Neuronal stem cell (in vitro differentiated cells): ENCODE results near the gene SMIM21.

Source experiments
- DNase-seq: peaks from one replicate; pipeline ENCODE4 v3.0.0-alpha.2; 2013; ENCODE audit warnings: low spot score
- H2AFZ ChIP-seq: one replicate; pipeline ENCODE4 v1.6.1; 2013; ENCODE audit warnings: mild to moderate bottlenecking, low read length, inconsistent platforms
- H2AK5ac ChIP-seq: 2 replicates; pipeline ENCODE4 v1.6.1; 2013; ENCODE audit warnings: low read depth, mild to moderate bottlenecking, inconsistent platforms, low read length, moderate library complexity, mixed read lengths
- H2BK120ac ChIP-seq: 2 replicates; pipeline ENCODE4 v1.6.1; 2013; ENCODE audit warnings: low read depth, mild to moderate bottlenecking, inconsistent platforms, low read length, moderate library complexity, mixed read lengths
- H2BK12ac ChIP-seq: one replicate; pipeline ENCODE4 v1.6.1; 2013; ENCODE audit warnings: low read length, inconsistent platforms
- H2BK15ac ChIP-seq: 2 replicates; pipeline ENCODE4 v1.6.1; 2013; ENCODE audit warnings: mild to moderate bottlenecking, low read length, inconsistent platforms, mixed read lengths
- H2BK5ac ChIP-seq: one replicate; pipeline ENCODE4 v1.6.1; 2013; ENCODE audit warnings: inconsistent platforms, mild to moderate bottlenecking, low read length, moderate library complexity
- H3K14ac ChIP-seq: one replicate; pipeline ENCODE4 v1.6.1; 2013; ENCODE audit warnings: low read length, inconsistent platforms
- H3K18ac ChIP-seq: 2 replicates; pipeline ENCODE4 v1.6.1; 2013; ENCODE audit warnings: low read length, inconsistent platforms
- H3K23ac ChIP-seq: 2 replicates; pipeline ENCODE4 v1.6.1; 2013; ENCODE audit warnings: low read depth, mild to moderate bottlenecking, mixed read lengths, low read length, inconsistent platforms; ENCODE audit not compliant: poor library complexity
- H3K27ac ChIP-seq: replicated peaks from 3 replicates; pipeline ENCODE4 v1.5.1; 2013; ENCODE audit warnings: low read length, inconsistent platforms
- H3K27me3 ChIP-seq, 3 experiments: 2 replicates each; pipeline ENCODE4 v1.6.1; 2013; ENCODE audit warnings: low read length in 3 of 3, mild to moderate bottlenecking in 2 of 3, inconsistent platforms in 1 of 3, low read depth in 1 of 3, mixed read lengths in 1 of 3, moderate library complexity in 1 of 3; ENCODE audit not compliant: control insufficient read depth in 3 of 3, insufficient read depth in 3 of 3
- H3K36me3 ChIP-seq, 2 donors: replicated peaks in 1 of 2; 2 replicates each; pipeline ENCODE4 v1.6.1; 2013; ENCODE audit warnings: low read length in 2 of 2; ENCODE audit not compliant: control insufficient read depth in 2 of 2, insufficient read depth in 2 of 2
- H3K4ac ChIP-seq: 2 replicates; pipeline ENCODE4 v1.6.1; 2013; ENCODE audit warnings: inconsistent platforms, mild to moderate bottlenecking, low read length, moderate library complexity
- H3K4me1 ChIP-seq, 2 donors: 1 replicate in 1 of 2; 2 replicates in 1 of 2; pipeline ENCODE4 v1.6.1; 2013; ENCODE audit warnings: low read length in 2 of 2, low read depth in 1 of 2; ENCODE audit not compliant: control insufficient read depth in 2 of 2, insufficient read depth in 1 of 2
- H3K4me2 ChIP-seq: one replicate; pipeline ENCODE4 v1.6.1; 2013; ENCODE audit warnings: mild to moderate bottlenecking, low read length, inconsistent platforms; ENCODE audit not compliant: insufficient read depth, poor library complexity, severe bottlenecking
- H3K4me3 ChIP-seq, 2 donors: 2 replicates each; pipeline ENCODE4 v1.5.1; 2013; ENCODE audit warnings: low read length in 2 of 2, mild to moderate bottlenecking in 2 of 2, inconsistent platforms in 1 of 2, moderate library complexity in 1 of 2
- H3K79me1 ChIP-seq: one replicate; pipeline ENCODE4 v1.6.1; 2013; ENCODE audit warnings: low read depth, mild to moderate bottlenecking, inconsistent platforms, low read length, moderate library complexity
- H3K9ac ChIP-seq: one replicate; pipeline ENCODE4 v1.6.1; 2013; ENCODE audit warnings: mild to moderate bottlenecking, low read depth, low read length, inconsistent platforms; ENCODE audit not compliant: poor library complexity
- H3K9me3 ChIP-seq, 2 donors: replicated peaks in 1 of 2; 2 replicates each; pipeline versions ENCODE3 to v1.6.1; 2013; ENCODE audit warnings: low read length in 2 of 2, mild to moderate bottlenecking in 2 of 2, inconsistent platforms in 1 of 2, low read depth in 1 of 2, mixed read lengths in 1 of 2, moderate library complexity in 1 of 2; ENCODE audit not compliant: control insufficient read depth in 2 of 2, insufficient read depth in 1 of 2
- H4K8ac ChIP-seq: one replicate; pipeline ENCODE4 v1.6.1; 2013; ENCODE audit warnings: low read depth, mild to moderate bottlenecking, inconsistent platforms, low read length, moderate library complexity
- H4K91ac ChIP-seq: one replicate; pipeline ENCODE4 v1.6.1; 2013; ENCODE audit warnings: low read length, low read depth, mild to moderate bottlenecking, inconsistent platforms; ENCODE audit not compliant: poor library complexity
- WGBS, 2 donors: extraction: QIAGEN DNeasy Blood & Tissue Kit; methylation state at CpG; one replicate each; pipeline ENCODE4 v1.1.7; 2013; ENCODE audit warnings: missing lambda C conversion rate in 2 of 2, mixed read lengths in 1 of 2; ENCODE audit not compliant: insufficient read length in 2 of 2, insufficient replicate concordance in 1 of 2; ENCODE audit errors: extremely low coverage in 2 of 2; 5-methylcytosine and 5-hydroxymethylcytosine counted together

Gene SMIM21

DNA sequence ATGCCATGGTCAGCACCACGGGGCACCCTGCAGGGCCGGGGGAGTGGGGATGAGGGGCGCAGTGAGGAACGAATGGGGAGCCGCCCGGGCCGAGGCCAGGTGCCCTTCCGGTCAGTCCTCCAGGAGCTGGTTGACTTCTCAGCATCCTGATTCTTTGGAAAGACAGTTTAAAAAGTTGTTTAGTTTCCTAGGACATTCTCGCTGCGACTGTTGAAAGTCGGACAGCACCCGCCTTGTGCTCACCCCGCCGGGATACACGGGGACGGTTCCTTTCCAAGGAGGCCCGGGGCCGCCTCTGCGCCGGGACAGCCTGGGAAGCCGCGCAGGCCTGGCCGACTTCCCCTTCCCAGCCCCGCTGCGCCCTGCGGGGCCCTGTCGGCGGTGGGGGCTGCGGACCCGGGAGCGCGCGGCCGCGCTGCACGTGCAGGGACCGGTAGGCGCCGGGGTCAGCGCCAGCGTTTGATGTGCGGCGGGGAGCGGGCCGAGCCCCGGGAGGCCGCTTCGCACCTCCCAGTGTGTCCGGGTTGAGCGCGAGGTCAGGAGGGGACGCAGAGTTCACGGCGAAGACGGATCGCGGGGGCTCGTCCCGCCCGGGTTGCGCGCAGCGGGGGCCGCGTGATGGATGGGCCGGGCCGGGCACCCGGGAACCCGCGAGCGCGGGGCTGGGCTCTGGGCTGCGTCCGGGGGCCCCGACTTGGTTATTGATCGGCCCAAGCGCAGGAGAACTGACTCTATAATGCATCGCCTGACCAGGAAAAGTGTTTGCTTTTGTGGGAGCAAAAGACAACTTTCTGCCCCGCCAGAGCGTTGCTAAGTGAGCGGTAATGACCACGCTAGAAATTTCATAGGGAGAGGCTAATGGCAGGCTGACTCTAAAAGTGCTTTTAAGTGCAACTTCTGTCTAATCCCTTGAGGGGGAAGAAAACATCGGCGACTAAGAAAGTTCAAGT, 28.0 kb upstream of the SMIM21 start:
- Histone ChIP-seq H3K79me1 (no peaks in the 10 kb centered on the region), H2BK12ac (no peak overlapping the region), H4K8ac (no peak overlapping the region), H3K9ac (no peak overlapping the region), H2AFZ (peak overlapping the region; percentile 95), H3K4ac (no peak overlapping the region), H3K4me2 (peak overlapping the region; percentile 82), H3K14ac (no peak overlapping the region), H3K23ac (peak overlapping the region; percentile 14), H4K91ac (no peak overlapping the region), H3K9me3 (peaks cover 3 to 5% of the 10 kb centered on the region in 2 donors), H2AK5ac (no peak overlapping the region), H3K36me3 (no peaks in the 10 kb centered on the region), H3K4me1 (peaks cover 1 to 5% of the 10 kb centered on the region in 2 donors), H3K18ac (peak overlapping the region; percentile 61), H2BK120ac (no peak overlapping the region), H2BK15ac (no peak overlapping the region), H3K4me3 (peak overlapping the region; percentile 48 to 78), H3K27ac (no peak overlapping the region), H2BK5ac (no peak overlapping the region), H3K27me3 (peaks cover 3 to 31% (median 25%) of the 10 kb centered on the region in 3 experiments)
- WGBS, 2 donors: no CpG with 5 or more reads among the region's 84 CpGs
- DNase-seq: peak; percentile 23

DNA sequence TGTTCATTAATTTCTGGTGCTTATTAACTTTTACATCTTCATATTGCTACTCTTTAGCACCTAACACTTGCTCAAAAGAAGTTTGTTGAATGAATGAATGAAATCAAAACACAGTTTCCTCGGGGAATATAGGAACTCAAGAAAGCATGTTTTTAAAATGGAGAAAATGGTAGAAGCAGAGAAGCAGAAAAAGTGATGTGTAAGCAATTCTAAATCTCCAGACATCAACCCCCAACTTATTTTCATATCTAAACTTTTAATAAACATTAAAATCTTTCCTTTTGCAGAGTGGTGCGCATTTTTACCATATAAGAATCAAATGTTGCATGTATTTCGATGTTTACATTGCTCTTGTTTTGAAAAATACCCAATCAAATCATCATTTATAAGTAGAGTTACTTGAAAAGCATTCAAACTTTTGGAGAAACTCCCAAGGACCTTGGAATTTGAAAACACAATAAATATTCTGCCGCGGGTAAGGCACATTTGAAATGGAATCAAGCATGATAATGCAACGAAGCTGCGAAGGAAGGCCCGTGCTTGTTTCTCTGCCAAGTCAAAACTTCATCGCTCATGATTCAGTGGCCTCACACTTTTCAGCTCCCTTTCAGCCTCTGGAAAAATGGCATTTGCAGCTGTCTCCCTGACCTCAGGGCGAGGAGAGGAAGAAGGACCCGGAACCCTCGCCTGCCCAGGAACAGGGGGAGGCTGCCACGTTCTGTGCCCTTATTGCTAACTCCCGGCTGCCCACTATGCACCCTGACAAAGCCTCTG, 26.7 kb upstream of the SMIM21 start:
- no peak overlapping the region for H4K8ac ChIP-seq
- H3K18ac ChIP-seq: peak overlapping the region; percentile 19
- H3K79me1 ChIP-seq: no peaks in the 10 kb centered on the region
- H3K4me2 ChIP-seq: no peak overlapping the region
- H3K4ac ChIP-seq: no peak overlapping the region
- no peak overlapping the region for H3K9ac ChIP-seq
- no peak overlapping the region for H2BK120ac ChIP-seq
- WGBS, 2 donors: no CpG with 5 or more reads among the region's 14 CpGs
- no peak overlapping the region for H2BK12ac ChIP-seq
- H4K91ac ChIP-seq: no peak overlapping the region
- H2AK5ac ChIP-seq: peak overlapping the region; percentile 62
- no peak overlapping the region for H2BK5ac ChIP-seq
- peaks cover 3 to 31% (median 25%) of the 10 kb centered on the region in 3 experiments for H3K27me3 ChIP-seq
- no peak overlapping the region for H2AFZ ChIP-seq
- H3K27ac ChIP-seq: no peak overlapping the region
- H3K9me3 ChIP-seq: peaks cover 0 to 5% of the 10 kb centered on the region in 2 donors
- no peak overlapping the region for H3K4me3 ChIP-seq
- no peak overlapping the region for H3K23ac ChIP-seq
- H3K4me1 ChIP-seq: peaks cover 1 to 5% of the 10 kb centered on the region in 2 donors
- no peak for DNase-seq
- H3K14ac ChIP-seq: no peak overlapping the region
- H3K36me3 ChIP-seq: no peaks in the 10 kb centered on the region
- H2BK15ac ChIP-seq: no peak overlapping the region

DNA sequence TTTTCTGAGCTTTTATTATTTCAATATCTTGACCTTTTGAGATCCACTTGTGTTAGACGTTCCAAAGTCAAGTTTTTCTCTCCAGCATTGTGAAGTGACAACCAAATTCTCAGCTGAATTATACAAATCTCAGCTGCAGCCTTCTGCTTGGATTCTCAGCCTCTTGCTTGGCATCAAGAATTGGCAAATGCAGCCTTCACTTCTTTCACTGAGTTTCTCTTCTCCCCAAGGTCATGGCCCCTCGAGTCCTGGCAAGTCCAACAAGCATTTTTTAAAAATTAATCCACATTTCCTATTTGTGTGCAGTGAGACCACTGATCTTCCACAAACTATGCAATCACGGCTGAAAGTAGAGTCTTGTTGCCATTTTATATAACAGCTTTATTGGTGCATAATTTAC, 23.4 kb upstream of the SMIM21 start:
- Histone ChIP-seq H3K18ac (no peak overlapping the region), H2BK120ac (no peak overlapping the region), H3K27ac (no peak overlapping the region), H2AFZ (no peak overlapping the region), H3K4me1 (peaks cover 0 to 2% of the 10 kb centered on the region in 2 donors), H3K4me3 (no peak overlapping the region), H4K91ac (no peak overlapping the region), H3K23ac (no peak overlapping the region), H3K36me3 (no peaks in the 10 kb centered on the region), H3K9me3 (no peaks in the 10 kb centered on the region), H3K4ac (no peak overlapping the region), H2AK5ac (no peak overlapping the region), H2BK5ac (no peak overlapping the region), H3K9ac (no peak overlapping the region), H4K8ac (no peak overlapping the region), H3K14ac (no peak overlapping the region), H3K4me2 (no peak overlapping the region), H3K27me3 (peaks cover 3 to 20% (median 17%) of the 10 kb centered on the region in 3 experiments), H2BK12ac (no peak overlapping the region), H3K79me1 (no peaks in the 10 kb centered on the region), H2BK15ac (no peak overlapping the region)
- no CpG with 5 or more reads among the region's 3 CpGs for WGBS, 2 donors
- DNase-seq: no peak

DNA sequence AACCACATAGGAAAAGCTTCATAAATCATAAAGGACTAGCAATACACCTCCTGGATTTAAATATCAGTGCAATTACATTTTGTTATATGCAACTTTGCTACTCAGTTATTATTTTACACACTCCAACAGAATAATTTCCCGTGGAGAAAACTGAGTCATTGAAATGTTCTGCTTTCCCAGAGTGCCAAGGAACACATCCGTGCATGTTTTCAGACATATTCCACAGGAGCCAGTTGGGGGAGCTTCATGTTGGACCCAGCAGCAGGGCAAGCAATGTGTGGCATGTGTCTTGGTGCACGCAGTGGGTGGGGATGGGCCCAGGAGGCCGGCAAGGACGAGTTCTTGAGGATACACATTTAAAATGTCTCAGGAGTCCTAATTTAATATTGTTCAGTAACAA, 14.4 kb upstream of the SMIM21 start:
- Histone ChIP-seq H2BK120ac (no peak overlapping the region), H3K4ac (no peak overlapping the region), H3K14ac (no peak overlapping the region), H3K4me3 (no peak overlapping the region), H3K9ac (no peak overlapping the region), H3K27ac (no peak overlapping the region), H4K8ac (no peak overlapping the region), H3K27me3 (no peaks in the 10 kb centered on the region), H2BK5ac (no peak overlapping the region), H4K91ac (no peak overlapping the region), H2BK15ac (no peak overlapping the region), H3K9me3 (no peaks in the 10 kb centered on the region), H3K79me1 (no peaks in the 10 kb centered on the region), H3K23ac (no peak overlapping the region), H3K4me2 (no peak overlapping the region), H2BK12ac (no peak overlapping the region), H2AFZ (no peak overlapping the region), H3K4me1 (no peaks in the 10 kb centered on the region), H3K18ac (no peak overlapping the region), H2AK5ac (no peak overlapping the region), H3K36me3 (no peaks in the 10 kb centered on the region)
- no peak for DNase-seq
- WGBS, 2 donors: no CpG with 5 or more reads among the region's 5 CpGs
